NCI-H187 (cell line): ENCODE results near the gene DEFB123.
"Not testable (repeated sequence)": the region's sequence is repeated elsewhere in the genome, so short reads cannot be mapped to it uniquely, and the experiment has no call there.

Experiments
- DNase-seq, 2 experiments: peaks; one replicate each; lab custom pipeline; 2025; lab: John Stamatoyannopoulos, UW

Gene DEFB123, protein sequence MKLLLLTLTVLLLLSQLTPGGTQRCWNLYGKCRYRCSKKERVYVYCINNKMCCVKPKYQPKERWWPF

DNA sequence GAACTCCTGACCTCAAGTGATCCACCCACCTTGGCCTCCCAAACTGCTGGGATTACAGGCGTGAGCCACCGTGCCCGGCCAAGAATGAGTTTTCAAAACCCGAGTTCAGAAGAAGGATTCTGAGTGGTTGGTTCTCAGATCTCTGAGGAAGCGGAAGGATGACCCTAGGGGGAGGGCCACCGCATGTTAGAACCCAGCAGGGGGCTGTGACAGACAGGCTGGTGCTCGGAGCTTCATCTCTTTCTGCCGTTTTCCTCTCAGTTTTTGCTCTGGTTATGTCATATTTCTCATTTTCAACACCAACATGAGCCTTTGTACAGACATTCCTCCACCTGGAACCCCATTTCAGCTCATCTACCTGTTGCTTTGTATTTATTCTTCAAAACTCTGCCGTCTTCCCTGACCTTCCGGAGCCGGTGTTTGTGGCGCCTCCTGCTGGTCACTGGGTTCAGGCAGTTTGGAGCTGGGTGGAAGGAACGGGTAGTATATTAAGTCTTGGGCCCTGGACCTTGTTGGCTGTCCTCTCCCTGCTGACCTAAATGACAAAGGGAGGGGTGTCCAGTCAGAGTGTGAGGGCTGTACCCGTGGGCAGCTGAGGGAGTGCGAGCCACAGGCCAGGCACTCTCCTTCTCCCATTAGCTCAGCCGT is at the start of gene DEFB123:
TSS of gene DEFB123 (plus strand) at position 621 of the 648 bp plus-strand sequence. CDS start 67 bp downstream, outside the sequence.
- no peak for DNase-seq

DNA sequence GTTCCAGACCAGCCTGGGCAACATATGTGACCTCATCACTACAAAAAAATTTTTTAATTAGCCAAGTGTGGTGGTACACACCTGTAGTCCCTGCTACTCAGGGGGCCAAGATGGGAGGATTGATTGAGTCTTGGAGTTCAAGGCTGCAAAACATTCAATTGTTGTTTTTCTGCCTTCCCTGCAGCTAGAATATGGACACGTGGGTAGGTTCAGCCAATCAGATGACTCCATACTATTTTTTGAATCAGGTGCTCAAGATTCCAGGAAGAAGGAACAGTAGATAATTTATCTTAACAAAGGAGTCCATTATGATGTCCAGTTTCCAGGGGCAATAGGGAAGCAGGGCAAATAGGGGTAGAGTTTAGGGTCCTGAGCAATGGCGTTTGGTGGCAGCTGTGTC is 47.6 kb upstream of the DEFB123 start:
- no peak for DNase-seq

DNA sequence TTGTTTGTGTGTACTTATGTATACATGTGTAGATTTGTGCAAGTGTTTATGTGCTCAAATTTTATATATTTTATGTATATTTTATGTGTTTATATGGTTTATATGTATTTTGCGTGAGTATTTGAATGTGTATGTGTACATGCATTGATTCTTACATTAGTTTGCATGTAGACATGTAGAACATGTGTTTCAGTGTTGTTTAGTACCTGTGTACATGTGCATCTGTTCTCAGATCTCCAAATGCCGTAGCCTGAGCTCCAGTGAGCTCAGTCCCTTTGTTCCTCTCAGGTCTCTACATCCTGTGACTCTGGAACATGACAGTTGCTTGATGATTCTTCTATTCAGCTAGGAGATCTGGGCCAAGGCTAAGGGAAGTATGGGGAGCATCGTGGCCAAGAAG is 45.5 kb upstream of the DEFB123 start:
- no peak for DNase-seq

DNA sequence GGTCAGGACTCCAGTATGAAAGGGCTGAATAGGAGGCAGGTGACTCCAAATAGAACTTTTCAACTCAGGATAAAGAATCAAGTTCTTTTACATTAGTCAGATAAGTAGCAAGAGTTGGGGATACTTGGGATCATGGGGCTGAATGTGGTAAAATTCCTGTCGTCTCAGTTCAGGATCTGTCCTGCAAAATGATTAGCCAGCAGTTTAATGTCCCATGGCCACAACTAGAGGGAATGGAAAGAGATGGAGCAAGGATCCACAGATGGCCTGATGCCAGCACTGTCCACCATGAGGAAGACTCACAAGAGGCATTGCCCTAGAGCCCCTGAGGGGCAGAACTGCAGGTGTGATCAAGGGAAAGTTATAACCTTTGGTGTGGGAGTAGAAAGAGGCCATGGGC is 36.5 kb upstream of the DEFB123 start:
- DNase-seq = no peak

DNA sequence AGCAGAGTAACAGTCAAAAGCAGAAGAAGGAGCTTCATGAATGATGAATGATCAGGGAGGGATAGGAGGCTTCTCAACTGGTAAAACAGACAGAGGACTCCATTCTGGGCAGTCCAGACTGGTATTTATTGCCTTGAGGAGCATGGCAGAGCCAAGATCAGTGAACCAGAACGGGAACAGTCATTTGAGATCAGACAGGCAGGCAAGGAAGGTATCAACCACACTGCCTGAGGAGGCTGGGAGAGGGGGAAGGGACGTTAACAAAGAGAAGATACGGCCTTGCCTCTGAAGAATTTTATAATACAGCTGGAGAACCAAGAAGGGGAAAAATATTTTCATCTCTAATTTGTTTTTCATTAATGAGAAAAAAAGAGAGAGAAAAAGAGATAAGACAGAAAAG is 34.3 kb upstream of the DEFB123 start, which contains the start of gene DEFB121:
TSS of gene DEFB121 (minus strand) at position 101 of the 400 bp plus-strand sequence. CDS start at position 38, 63 bp downstream.
- no peak for DNase-seq

DNA sequence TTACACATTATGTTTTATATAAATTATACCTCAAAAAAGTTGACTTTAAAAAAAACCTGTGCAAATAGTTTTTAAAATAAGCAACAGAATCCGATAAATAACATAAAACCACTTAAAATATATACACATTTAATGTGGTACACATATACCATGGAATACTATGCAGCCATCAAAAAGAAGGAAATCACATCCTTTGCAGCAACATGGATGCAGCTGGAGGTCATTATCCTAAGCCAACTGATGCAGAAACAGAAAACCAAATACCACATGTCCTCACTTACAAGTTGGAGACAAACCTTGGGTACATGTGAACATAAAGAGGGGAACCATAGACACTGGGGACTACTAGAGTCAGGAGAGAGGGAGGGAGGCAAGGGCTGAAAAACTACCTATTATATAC is 30.4 kb upstream of the DEFB123 start:
- no peak for DNase-seq

DNA sequence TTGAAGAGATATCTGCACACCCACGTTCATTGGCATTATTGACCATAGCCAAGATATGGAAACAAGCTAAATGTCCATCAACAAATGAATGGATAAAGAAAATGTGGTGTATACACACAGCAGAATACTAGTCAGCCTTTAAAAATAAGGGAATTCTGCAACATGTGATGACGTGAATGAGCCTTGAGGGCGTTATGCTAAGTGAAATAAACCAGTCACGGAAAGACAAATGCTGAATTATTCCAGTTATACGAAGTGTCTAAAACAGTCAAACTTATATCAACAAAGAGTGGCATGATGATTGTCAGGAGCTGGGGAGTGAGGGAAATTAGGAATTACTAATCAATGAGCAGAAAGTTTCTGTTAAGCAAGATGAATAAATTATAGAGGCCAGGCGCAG is 26.1 kb upstream of the DEFB123 start:
- no peak for DNase-seq

DNA sequence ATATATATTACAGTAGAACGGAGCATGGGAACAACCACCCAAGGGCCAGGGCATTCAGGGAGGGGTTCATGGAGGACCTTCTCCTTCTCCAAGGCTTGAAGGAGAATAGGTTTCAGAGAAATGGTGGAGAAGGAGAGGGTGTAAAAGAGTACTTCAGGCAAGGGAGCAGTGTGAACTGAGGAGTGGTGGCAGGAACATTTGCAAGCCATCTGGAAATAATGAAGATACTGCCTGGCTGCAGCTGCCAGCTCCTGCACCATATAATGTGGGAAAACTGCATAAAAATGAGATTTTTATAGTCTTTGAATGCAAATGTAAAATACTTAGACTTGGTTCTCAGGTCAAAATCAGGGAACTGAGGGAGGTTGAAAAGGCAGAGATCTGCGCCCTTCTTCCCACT is 24.8 kb upstream of the DEFB123 start:
- DNase-seq = no peak

DNA sequence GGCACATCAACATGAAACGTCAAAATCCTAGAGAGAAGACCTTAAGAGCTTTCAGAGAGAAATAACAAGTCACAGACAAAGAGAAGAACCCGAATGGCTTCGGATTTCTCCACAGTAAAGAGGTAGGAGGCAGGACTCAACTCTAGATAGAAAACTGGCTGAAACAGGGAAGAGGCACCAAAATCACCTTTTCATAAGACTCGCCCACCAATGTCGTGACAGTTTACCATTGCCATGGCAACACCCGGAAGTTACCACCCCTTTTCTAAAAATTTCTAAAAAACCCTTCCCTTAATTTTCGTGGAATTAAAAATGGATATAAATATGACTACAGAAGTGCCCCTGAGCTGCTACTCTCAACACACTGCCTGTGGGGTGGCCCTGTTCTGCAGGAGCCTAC is 22.1 kb upstream of the DEFB123 start:
- DNase-seq = no peak

DNA sequence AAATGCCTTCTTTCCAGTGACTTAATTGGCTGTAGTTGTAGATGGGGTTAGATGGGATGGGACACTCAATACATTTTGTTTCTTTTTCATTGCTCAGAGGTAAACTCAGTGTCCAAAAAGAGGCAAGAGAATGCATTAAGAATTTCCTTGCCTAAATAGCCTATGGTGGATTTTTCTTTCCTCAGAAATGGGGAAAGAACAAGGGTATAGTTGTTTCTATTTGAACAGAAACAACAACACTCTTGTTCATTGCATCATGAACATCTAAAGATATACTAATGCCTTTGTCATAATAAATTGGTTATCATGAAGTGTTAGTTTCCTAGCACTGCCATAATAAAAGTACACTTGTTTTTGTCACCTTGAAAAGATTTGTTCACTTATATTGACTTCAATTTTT is 14.6 kb upstream of the DEFB123 start:
- DNase-seq = no peak

DNA sequence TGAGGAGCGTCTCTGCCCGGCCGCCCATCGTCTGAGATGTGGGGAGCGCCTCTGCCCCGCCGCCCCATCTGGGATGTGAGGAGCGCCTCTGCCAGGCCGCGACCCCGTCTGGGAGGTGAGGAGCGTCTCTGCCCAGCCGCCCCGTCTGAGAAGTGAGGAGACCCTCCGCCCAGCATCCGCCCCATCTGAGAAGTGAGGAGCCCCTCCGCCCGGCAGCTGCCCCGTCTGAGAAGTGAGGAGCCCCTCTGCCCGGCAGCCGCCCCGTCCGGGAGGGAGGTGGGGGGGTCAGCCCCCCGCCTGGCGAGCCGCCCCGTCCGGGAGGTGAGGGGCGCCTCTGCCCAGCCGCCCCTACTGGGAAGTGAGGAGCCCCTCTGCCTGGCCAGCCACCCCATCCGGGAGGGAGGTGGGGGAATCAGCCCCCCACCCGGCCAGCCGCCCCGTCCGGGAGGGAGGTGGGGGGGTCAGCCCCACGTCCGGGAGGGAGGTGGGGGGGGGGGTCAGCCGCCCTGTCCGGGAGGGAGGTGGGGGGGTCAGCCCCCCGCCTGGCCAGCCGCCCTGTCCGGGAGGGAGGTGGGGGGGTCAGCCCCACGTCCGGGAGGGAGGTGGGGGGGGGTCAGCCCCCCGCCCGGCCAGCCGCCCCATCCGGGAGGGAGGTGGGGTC is 13.4 kb upstream of the DEFB123 start:
- DNase-seq = not testable (repeated sequence)

DNA sequence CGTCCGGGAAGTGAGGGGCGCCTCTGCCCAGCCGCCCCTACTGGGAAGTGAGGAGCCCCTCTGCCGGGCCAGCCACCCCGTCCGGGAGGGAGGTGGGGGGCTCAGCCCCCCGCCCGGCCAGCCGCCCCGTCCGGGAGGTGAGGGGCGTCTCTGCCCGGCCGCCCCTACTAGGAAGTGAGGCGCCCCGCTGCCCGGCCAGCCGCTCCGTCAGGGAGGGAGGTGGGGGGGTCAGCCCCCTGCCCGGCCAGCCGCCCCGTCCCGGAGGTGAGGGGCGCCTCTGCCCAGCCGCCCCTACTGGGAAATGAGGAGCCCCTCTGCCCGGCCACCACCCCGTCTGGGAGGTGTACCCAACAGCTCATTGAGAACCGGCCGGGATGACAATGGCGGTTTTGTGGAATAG is 12.9 kb upstream of the DEFB123 start:
- DNase-seq = not testable (repeated sequence)

DNA sequence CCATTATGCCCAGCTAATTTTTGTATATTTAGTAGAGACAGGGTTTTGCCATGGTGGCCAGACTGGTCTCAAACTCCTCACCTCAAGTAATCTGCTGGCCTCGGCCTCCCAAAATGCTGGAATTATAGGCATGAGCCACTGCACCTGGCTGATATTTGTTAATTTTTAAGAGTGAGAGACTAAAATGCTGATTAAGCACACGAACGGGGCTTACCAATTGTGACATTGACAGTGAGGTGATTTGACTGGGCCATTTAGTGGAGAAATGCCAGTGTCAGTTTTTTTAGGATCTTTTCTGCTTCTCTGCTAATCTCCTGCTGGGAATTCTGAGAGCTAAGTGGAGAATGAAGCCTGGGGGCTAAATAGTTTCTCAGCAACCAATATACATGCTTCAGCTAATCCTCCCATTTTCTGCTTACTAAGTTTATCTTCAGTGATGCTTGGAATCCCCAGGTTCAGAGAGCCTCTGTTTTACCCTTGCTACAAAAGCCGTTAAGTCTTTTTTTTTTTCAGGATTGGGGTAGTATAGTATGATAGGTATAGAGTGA is 9.8 kb upstream of the DEFB123 start:
- DNase-seq = no peak

DNA sequence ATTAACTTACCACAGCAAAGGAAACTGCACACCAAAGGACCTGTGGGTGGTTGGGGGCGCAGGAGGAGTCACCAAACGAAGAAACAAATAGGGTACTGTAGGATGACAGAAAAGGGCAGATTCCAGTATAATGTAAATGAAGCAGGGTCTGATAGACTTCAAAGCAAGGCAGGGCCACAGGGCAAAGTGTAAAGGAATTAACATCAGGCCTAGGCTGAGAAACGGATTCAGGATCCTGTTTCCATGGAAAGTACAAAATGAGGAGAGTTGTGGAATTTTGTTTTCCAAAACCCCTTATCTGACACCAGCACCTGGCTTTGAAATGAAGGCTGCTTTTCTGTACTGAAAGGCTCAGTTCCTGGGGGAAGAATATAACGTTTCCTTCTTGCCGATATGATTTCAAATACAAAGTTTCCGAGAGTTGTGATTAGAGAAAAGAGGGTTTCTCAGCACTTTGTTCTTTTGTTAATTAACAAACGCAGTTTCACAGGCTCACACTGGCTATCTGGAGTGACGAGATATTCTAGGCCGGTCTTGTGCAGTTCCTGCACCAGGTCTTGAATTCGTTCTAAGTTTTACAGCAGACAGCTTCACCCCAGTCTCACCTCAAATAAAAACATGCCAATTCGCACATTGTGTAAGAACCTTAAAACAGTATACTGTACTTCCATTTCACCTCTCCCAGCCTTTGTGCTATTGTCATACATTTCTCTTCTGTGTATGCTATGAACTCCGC is 5.8 kb downstream of the DEFB123 start:
- DNase-seq = no peak

DNA sequence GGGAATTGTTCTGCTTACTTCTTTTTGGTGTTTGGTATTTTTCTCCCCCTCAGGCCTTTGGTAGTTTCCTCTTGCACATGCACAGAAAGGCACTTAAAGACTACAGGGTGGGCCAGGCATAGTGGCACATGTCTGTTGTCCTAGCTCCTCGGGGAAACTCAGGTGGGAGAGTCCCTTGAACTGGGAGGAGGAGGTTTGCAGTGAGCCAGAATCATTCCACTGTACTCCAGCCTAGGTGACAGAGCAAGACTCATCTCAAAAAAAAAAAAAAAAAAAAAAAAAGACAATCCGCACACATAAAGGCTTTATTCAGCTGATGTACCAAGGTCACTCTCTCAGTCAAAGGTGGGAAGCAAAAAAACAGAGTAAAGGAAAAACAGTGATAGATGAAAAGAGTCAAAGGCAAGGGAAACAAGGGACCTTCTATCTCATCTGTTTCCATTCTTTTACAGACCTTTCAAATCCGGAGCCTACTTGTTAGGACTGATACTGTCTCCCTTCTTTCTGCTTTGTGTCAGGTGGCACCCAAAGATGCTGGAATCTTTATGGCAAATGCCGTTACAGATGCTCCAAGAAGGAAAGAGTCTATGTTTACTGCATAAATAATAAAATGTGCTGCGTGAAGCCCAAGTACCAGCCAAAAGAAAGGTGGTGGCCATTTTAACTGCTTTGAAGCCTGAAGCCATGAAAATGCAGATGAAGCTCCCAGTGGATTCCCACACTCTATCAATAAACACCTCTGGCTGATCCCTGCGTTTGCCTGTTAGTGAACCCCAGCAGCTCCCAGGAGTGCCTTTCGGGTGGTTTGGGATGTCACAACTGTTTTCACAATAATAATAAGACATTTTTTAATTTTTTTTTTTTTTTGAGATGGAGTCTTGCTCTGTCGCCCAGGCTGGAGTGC is 9.3 kb downstream of the DEFB123 start:
- no peak for DNase-seq

DNA sequence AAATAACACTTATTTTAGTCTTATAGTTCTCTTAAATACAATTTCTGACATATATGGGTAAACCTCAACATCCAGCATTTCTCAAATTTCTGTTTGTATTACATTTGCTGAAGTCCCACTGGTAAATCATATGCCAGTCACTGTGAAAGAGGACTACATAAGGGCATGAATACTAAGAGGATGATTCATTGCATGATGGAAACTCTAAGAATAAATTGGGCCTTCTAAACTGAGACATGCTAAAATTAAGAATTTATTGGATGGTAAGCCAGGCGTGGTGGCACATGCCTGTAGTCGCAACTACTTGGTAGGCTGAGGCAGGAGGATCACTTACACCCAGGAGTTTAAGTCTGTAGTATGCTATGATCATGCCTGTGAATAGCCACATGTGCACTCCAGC is 12.1 kb downstream of the DEFB123 start:
- DNase-seq = no peak

DNA sequence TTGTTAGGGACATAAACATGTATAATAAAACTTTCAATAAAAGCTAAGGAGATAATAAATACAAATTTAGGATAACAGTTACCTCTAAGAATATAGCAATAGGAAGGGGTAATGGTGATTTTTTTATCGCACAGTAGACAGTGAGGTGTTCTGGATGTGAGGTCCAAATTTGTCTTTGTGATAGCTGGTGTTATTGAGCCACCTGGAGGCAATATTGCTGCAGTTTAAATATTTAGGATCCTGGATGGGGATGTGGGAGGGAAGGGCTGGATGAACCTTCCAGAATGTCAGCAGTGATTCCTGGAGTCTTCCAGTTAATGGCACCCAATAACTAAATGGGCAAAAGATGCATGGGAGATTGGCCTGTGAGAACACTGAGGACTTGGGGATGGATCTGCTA is 13.9 kb downstream of the DEFB123 start:
- no peak for DNase-seq

DNA sequence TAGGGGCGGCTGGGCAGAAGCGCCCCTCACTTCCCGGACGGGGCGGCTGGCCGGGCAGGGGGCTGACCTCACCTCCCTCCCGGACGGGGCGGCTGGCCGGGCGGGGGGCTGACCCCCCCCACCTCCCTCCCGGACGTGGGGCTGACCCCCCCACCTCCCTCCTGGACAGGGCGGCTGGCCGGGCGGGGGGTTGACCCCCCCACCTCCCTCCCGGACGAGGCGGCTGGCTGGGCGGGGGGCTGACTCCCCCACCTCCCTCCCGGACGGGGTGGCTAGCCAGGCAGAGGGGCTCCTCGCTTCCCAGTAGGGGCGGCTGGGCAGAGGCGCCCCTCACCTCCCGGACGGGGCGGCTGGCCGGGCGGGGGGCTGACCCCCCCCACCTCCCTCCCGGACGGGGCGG is 30.5 kb downstream of the DEFB123 start:
- DNase-seq = not testable (repeated sequence)

DNA sequence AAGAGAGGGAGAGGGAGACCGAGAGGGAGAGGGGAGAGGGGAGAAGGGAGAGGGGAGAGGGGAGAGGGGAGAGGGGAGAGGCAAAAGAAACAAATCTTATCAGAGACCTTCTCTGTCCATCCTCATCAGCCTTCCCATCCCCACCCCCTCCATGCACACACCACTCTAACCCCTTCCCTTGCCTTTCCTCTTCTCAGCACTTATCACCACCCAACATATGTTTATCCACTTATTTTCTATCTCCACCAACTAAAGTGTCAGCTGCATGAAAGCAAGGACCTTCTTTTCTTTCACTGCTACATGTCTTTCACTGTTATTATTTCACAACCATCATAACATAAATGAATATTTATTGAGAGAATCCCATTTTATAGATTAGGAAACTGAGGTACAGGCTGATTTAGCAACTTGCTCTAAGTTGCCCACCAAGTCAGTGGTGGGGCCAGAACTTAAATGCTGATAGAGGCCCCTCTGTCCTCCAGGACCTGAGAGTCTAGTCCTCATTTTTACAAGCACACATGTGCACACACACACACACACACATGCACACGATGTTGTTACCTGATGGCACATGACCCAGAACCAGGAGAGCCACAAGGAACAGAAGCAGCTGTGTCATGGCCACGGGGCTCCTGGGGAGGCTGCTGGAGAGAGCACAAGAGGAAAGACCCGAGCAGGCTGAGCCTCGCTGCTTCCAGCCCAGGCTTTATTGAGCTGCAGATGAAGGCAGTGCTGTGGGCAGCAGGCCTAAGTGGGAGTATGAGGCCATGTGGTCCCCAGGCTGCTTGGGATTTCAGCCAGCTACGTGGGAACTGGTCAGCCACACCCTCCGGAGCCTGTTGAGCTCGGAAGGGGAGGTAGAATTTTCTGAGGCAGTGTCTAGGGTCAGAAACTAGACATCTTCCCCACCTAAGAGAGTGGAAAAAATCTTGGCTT is 32.2 kb downstream of the DEFB123 start:
- no peak for DNase-seq

DNA sequence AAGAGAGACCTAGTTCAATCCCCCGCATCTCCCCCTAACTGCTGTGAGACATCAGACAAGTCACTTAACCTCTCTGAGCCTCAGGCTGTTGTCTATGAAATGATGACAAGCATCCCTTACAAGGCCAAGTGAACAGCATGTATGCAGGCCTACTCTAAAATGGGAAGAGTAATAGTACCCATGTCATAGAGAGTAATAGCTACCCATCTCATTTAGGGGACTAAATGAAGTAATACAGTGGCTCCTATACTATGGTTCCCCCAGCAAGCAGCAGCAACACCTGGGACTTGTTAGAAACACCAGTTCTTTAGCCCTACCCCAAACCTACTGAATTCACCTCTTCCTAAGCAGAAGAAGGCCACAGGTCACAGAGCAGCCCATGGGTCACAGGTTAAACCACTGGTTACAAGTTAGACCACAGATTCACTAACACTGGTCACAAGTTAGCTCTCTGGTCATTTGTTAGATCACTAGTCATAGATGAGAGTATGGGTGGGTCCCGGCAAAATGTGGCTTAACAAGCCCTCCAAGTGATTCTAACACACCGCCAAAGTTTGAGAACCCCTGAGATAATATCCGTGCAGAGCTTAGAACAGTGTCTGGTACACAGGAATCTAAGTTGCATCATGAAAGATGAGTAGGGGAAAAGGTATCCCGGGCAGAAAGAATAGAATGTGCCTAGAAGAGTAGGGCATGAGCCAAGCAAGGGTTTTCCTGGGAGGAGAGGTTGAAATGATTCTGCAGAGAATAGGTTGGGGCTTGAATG is 33.1 kb downstream of the DEFB123 start:
- DNase-seq = no peak
